NCI-H128 (cell line): ENCODE data around the gene TADA3.
A peak's percentile ranks its signal among the peaks of the same experiment; 100 is the strongest.

Experiments
- DNase-seq: peaks from one replicate; lab custom pipeline; 2025; ENCODE audit not compliant: unreplicated experiment; lab: John Stamatoyannopoulos, UW

Gene TADA3, protein sequence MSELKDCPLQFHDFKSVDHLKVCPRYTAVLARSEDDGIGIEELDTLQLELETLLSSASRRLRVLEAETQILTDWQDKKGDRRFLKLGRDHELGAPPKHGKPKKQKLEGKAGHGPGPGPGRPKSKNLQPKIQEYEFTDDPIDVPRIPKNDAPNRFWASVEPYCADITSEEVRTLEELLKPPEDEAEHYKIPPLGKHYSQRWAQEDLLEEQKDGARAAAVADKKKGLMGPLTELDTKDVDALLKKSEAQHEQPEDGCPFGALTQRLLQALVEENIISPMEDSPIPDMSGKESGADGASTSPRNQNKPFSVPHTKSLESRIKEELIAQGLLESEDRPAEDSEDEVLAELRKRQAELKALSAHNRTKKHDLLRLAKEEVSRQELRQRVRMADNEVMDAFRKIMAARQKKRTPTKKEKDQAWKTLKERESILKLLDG

DNA sequence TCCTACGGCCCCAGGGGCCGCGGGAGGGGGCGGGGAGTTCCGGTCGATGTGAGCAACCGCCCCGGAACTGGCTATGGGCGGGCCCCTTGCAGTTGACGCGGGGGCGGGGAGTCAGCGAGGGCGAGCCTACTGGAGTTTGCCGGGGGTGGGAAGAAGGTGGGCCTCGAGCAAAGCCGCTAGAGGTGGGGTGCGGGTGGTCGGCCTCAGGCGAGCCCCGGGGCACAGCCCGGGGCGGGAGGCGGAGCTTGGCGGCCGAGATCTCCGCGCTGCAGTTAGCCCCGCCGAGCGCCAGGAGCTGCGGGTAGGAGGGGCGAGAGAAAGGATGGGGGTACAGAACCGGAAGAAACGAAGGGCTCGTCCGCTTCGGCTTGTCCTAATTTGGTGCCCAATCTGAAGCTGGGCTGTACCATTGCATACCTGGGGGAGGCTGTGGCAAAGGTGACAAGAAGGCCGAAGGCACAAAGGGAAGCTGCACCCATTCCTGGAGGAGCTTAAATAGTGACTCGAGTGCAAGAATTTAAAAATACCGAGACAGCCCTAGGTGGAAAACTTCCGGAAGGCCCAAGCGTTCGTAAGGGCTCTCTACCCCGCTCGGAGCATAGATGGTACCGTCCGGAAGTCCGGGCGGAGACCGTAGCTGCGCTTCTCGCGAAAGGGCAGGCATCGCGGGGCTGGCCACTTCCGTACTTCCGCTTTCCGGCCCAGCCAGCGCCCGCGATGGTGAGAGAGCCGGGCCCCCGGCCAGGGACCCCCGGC lies at the start of gene TADA3, which contains the start of gene ARPC4:
Gene TADA3, minus strand, starts transcription at position 69 of the 756 bp plus-strand sequence. CDS start 1,007 bp downstream, outside the sequence.
Gene ARPC4, plus strand, starts transcription at position 678 of the 756 bp plus-strand sequence. Its CDS starts 40 bp downstream, at position 718.
- peak; percentile 76 for DNase-seq

DNA sequence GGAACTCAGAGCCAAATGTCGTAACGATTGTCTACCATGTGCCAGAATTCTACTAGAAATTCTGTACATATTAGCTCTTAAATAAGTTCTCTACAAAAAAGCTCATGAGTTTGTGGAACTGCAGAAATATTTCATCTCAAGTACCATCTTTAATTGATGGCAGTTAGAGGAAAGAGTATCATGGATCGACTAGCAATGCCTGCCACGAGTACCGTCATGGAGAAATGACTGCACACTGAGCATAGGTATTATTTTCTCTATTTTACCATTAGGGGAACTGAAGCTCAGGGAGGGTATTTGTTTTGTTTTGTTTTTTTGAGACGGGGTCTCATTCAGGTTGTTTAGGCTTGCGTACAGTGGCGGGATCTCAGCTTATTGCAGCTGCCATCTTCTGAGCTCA lies 48.7 kb upstream of the TADA3 start:
- no peak for DNase-seq

DNA sequence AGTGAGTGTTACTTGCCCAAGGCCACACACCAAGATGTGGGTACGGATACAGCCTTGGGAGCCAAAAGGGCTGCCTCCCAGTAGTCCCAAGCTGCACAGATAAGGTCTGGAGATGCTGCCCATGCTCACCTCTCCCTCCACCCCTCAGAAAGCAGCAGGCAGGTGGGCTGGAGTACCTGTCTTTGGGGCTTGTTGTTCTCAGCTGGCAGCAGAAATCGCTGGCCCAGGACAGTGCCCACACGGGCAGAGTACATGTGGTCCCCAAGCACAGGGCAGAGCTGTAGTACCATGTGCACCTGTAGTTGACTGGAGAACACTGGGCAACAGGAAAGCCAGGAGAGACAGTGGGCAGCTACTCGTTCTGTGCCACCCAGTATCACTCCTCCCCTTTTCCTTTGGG lies 46.6 kb upstream of the TADA3 start:
- DNase-seq = no peak

DNA sequence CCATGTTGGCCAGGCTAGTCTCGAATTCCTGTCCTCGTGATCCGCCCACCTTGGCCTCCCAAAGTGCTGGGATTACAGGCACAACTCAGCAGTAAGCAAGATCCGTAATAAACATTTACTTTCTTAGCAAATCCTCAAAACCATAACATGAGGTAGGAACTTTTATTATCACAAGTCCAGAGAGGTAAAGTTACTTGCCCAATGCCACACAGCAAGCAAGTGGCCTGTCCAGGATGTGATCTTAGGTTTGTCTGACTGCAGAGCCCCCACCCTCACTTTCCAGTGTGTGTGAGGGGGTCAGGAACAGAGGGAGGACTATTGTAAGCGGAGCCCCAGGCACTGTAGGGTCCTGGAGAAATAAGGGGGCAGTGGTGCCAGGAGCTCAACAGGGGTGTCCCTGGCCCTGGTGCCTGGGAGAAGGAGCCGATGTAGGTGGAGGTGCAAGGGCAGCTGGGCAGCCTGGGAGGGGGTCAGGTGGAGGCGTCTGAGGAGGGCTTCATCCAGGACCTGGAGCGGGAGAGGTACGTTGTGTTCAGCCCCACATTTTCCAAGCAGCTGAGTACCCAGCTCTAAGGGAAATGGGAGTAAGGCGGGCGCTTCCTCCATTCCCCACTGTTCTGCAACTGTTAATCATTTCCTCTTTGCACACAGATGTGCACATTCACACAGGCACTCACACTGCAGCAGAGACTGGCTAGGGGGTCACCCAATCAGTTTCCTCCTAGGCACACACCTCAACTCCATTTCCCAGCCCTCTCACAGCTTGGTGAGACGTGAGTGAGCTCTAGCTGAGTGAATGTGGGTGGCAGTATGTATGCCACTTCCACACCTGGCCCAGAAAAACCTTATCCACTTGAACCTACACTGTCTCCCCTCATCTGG lies 45.7 kb upstream of the TADA3 start:
- no peak for DNase-seq

DNA sequence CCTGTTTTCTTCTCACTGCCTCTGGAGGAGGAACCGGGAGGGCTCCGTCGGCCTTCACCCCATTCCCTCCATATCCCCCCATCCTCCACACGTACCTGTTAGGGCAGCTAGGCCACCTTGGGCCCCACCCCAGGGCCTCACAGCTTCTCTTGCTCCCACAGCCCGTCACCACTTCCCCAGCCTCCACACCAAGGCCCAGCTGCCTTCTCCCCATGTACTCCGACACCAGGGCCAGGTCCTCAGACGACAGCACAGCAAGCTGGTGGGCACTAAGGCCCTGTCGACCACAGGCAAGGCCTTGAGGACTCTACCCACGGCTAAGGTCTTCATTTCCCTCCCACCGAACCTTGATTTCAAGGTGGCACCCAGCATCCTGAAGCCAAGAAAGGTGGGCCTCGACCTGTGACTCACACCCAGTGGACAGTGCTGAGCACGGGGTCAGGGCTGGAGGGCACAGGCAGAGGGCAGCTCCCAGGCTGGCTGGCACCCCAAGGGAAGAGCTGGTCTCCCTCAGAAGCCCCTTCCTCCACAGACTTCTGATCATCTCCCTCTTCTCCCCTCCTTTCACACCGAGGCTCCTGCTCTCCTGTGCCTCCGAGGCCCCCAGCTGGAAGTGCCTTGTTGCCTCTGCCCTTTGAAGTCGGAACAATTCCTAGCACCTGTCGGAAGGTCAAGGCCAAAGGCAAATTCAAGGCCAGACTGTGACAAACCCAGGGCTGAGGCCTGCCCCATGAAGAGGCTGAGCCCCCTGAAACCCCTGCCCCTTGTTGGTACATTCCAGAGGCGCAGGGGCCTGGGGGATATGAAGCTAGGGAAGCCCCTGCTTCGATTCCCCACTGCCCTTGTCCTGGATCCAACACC lies 42.5 kb upstream of the TADA3 start:
- no peak for DNase-seq

DNA sequence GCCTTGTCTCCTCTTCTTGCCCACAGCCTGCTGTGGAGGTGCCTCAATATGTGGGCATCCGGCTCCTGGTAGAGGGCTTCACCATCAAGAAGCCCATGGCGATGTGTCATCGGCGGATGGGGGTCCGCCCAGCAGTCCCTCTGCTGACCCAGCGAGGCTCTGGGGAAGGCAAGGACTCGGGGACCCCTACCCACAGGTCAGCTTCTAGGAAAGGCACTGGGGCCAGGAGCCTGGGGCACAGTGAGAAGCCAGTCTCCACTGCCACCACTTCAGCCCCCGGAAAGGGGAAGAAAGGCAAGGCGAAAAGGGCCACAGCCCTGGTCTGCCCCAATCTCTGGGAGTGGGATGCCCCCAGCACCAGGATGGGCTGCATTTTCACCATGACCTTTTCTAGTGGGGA lies 40.8 kb upstream of the TADA3 start:
- DNase-seq = no peak

DNA sequence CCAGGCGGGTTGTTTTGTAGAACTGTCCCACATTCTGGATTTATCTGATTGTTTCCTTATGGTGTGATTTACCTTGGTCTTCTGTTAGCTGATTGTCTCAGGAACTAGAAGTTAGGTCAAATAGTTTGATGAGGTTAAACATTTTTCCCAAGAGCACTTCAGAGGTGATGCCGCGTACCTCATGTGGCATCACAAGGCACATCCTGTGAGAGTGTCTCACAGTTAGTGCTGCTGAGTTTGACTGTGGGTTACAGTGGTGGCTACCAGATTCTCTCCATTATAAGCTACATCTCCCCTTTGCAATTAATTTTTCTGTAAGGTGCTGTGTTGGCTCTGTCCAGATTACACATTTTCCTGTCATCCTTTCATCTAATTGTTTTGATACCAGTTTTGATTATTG lies 39.0 kb upstream of the TADA3 start:
- no peak for DNase-seq

DNA sequence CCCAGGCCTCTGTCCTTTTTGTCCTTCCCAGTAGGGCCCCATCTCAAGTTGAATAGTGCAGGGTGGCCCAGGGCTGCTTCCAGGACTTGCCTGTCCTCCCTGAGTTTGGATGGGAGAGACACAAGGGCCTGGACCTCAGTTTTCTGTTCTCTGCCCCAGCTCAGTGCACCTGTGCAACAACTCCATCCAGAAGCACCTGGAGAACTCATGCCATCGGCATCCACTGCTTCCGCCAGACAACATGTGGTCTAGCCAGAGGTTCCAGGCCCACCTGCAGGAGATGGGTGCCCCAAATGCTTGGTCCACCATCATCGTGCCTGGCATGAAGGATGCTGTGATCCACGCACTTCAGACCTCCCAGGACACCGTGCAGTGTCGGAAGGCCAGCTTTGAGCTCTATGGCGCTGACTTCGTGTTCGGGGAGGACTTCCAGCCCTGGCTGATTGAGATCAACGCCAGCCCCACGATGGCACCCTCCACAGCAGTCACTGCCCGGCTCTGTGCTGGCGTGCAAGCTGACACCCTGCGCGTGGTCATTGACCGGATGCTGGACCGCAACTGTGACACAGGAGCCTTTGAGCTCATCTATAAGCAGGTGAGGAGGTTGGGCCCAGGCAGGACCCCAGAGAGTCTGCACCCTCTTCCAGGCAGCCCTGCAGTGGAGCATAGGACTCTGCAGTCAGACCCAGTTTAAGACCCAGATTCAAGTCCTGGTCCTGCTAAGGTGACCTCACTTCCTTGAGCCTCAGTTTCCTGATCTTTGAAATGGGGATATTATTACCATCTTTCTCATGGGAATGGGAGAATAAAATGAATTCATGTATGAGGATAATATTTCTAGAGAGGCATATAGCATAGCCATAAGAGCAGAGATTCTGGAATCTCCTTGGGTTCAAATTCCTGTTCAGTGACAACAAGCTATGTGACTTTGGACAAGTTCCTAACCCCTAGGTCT lies 36.8 kb upstream of the TADA3 start:
- no peak for DNase-seq

DNA sequence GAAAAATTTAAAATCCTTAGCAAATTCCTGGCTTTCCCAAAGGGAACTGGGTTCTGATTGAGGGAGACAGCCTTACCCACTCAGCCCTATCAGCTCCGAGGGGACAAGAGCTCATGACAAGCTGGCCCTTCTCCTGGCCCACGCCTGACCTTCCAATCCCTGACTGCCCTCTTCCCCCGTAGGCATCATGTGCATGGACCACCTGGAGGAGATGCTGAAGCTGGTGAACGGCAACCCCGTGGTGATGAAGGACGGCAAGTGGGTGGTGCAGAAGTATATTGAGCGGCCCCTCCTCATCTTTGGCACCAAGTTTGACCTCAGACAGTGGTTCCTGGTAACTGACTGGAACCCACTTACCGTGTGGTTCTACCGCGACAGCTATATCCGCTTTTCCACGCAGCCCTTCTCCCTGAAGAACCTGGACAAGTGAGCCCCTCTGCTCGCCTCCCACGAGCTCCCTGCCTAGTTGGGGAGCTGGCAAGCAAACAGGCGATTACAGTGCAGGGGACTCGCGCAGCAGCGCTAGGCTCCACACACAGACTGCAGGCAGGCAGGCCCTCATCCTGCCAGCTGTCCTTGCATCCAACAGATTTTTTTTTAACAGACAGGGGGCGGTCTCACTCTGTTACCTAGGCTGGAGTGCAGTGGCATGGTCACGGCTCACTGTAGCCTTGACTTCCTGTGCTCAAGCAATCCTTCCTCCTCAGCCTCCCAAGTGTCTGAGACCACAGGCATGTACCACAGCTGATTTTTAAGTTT lies 34.7 kb upstream of the TADA3 start:
- no peak for DNase-seq

DNA sequence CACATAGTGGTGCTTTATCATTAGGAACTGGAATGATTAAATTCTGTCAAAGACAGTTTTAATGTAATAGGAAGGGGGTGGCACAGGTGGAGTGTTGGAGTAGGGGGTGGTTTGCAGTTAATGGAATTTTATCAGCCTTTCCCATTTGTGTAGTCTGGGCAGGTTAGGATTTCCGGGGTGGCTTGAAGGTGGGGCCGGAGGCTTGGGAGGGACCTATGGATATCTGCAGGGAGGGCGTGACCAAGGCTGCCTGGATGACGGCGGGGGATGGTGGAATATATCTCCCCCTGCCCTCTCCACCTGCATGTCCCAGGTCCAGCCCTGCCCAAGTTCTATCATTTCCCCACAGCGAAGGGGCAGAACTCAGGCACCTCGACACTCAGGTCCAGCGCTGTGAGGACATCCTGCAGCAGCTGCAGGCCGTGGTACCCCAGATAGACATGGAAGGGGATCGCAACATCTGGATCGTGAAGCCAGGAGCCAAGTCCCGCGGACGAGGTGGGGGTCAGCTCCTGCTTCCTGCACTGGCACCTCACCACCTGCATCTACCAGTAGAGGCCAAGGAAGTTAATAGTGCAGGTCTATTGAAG lies 33.3 kb upstream of the TADA3 start:
- DNase-seq = no peak

DNA sequence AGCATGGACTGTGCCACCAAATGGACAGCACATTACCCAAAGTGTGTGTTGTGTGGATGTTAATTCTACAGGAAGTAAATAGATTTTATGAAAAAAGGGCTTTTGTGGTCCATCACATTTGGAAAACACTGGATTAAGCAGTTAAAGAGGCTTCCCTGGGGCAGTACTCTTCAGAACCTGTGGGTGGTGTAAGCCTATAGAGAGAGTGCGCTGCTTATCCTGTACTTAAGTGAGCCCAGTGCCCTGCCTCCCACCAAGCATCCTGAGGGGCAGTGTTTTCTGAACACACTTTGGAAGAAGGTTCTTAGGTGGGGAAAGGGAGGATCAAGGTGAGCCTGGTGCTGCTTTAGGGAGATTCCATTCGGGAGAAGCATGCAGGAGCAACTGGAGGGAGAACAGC lies 28.7 kb upstream of the TADA3 start:
- DNase-seq = no peak

DNA sequence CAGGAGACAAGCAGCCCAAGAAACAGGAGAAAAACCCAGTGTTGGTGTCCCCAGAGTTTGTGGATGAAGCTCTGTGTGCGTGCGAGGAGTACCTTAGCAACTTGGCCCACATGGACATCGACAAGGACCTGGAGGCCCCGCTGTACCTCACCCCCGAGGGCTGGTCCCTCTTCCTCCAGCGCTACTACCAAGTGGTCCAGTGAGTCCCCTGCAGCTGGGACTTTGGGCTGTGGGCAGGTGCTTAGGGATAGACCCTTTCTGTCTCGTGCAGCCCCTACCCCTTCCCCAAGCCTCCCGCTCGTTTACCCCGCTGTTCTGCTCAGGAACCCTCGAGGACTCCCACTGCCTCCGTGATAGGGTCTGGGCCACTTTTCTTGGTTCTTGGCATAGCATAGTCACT lies 28.3 kb upstream of the TADA3 start:
- DNase-seq = no peak

DNA sequence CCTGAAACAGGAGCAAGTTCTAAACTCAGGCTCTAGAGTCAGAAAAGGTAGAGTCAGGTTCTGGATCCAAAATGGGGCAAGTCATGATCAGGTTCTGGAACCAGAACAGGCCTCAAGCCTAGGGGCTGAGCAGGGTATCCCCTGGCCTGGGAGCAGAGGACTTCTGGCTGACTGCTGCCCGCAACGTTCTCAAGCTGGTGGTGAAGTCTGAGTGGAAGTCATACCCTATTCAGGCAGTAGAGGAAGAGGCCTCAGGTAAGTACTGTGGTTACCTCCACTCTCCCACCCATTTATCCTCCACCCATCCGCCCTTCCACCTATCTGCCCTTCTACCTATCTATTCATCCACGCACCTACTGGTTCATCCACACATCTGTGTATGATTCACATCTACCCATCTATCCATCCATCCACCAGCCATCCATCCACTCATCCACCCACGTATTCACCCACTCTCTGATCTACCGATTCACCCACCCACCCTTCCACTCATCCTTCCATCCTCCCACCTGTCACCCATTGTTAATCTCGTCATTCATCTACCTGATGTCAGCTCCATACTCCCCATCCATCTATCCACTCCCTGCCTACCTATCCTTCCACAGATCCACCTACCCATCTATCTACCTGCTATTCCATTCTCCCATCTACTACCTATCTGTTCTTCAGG lies 26.5 kb upstream of the TADA3 start:
- no peak for DNase-seq

DNA sequence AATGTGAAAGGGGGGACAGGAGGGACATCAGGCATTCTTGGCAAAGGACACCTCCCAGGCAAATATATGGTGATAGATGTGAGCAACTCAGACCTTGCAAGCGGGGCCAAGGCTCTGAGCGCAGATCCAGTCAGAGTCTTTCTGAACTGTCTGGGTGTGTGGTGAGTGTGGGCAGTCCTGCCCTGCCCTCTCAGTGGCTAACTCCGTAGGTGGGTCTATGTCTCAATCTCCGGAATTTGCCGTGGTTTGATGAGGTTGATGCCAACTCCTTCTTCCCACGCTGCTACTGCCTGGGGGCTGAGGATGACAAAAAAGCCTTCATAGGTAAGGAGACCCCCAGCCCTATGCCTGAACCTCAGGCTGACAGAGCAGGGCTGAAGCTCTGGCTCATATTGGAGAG lies 25.2 kb upstream of the TADA3 start:
- no peak for DNase-seq

DNA sequence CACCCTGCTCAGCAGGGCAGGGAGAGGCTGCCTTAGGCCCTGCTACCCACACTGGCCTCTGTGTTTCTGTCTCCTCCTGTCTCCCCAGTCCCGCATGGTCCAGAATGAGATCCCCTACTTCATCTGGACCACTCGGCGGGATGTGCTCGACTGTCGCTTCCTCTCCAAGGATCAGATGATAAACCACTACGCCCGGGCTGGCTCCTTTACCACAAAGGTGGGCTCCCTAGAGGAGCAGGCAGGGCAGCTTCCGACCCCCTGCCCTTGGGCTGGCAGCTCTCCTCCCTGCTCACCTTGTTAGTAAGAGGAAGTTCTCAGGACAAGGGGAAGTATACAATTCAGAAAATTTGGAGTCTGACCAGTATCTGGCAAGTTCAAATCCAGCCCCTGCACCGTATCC lies 23.7 kb upstream of the TADA3 start:
- DNase-seq = no peak

DNA sequence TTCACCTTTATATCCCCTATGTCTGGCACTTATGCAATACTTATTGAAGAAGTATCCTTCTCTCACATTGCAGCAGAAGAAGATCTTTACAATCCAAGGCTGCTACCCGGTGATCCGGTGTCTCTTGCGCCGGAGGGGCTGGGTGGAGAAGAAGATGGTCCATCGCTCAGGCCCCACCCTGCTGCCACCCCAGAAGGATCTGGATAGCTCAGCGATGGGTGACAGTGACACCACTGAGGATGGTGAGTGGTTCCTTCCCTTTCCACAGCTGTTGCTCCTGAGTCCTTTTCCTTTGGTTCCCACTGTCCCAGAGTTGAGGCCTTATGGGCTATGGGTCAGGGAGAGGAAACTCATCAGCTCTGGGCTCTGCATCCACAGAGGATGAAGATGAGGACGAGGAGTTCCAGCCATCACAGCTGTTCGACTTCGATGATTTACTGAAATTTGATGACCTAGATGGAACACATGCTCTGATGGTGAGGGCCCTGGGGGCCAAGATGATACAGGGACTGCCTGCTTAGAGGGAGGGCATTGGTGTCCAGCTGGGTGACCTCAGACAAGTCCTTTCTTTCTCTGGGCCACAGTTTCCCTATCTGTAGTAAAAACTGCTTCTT lies 20.7 kb upstream of the TADA3 start:
- no peak for DNase-seq

DNA sequence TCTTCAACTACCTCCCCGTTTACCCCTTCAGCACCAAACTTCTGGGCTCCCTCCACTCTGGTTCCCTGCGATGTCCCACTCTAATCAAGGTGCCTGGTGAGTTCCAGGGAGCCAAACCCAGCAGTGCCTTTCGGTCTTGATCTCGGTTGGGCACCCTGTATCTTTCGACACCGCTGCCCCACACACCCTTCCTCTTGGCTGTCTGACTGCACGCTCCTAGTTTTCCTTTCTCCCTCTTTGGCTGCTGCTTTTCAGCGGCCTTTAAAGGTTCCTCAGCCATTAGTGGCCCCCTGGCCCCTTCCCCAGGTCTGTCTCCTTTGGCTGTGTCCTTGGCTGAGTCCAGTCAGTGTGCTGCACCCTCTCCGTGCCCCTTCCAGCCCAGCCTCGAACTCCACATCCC lies 18.6 kb upstream of the TADA3 start:
- no peak for DNase-seq
